Activated naive CD4-positive, alpha-beta T cell treated with anti-CD3 and anti-CD28 coated beads, Interleukin-2, amount 50 U/mL, for 72 hours (primary cell): Measurements from ENCODE around the gene HSP90B1. TPM values are rescaled to one million over a fixed set of nuclear protein-coding genes. Genes with fewer than 3 reads are reported as not detected.

Source experiments
- ATAC-seq, 2 donors: fragments of 150-1000 bp; cut with Tn5 transposase; 2 replicates each; pipeline ENCODE4 v1.10.0; 2021; ENCODE audit warnings: mild to moderate bottlenecking in 2 of 2, moderate library complexity in 2 of 2
- DNase-seq, 2 donors: peaks; one replicate each; pipeline ENCODE4 v3.0.0; 2021 to 2022; ENCODE audit warnings: low spot score in 2 of 2
- H3K27ac Mint-ChIP-seq, 2 donors: one replicate each; pipeline ENCODE4 v1.8.0; 2022; ENCODE audit warnings: mild to moderate bottlenecking in 2 of 2, mixed read lengths in 2 of 2
- H3K36me3 Mint-ChIP-seq, 2 donors: one replicate each; pipeline ENCODE4 v1.8.0; 2022; ENCODE audit warnings: mixed read lengths in 2 of 2
- H3K9me3 Mint-ChIP-seq, 2 donors: one replicate each; pipeline ENCODE4 v1.8.0; 2022; ENCODE audit warnings: mixed read lengths in 2 of 2
- total RNA-seq, 2 donors: library from RNA; stranded (reverse); gene quantifications; one replicate each; pipeline ENCODE4 v1.2.3, GENCODE V29; 2022

The HSP90B1 gene
- total RNA-seq, 2 donors from 2014 or later = 285 to 376 TPM

GRCh38 chr12:103915306-103915705 lies 14.9 kb upstream of the HSP90B1 start:
- DNase-seq (no peak), ATAC-seq (no peak)
- peaks cover 5 to 6% of the 10 kb centered on the region in 2 donors for H3K9me3 Mint-ChIP-seq
- no peak overlapping the region for H3K27ac Mint-ChIP-seq
- H3K36me3 Mint-ChIP-seq = peaks cover 7 to 8% of the 10 kb centered on the region in 2 donors

- Mint-ChIP-seq H3K9me3 (peaks cover 5 to 6% of the 10 kb centered on the region in 2 donors), H3K27ac (no peak overlapping the region), H3K36me3 (peaks cover 7 to 8% of the 10 kb centered on the region in 2 donors)
- ATAC-seq = no peak
- no peak for DNase-seq
Observed at GRCh38 chr12:103917873-103918272, 12.3 kb upstream of the HSP90B1 start.

DNA sequence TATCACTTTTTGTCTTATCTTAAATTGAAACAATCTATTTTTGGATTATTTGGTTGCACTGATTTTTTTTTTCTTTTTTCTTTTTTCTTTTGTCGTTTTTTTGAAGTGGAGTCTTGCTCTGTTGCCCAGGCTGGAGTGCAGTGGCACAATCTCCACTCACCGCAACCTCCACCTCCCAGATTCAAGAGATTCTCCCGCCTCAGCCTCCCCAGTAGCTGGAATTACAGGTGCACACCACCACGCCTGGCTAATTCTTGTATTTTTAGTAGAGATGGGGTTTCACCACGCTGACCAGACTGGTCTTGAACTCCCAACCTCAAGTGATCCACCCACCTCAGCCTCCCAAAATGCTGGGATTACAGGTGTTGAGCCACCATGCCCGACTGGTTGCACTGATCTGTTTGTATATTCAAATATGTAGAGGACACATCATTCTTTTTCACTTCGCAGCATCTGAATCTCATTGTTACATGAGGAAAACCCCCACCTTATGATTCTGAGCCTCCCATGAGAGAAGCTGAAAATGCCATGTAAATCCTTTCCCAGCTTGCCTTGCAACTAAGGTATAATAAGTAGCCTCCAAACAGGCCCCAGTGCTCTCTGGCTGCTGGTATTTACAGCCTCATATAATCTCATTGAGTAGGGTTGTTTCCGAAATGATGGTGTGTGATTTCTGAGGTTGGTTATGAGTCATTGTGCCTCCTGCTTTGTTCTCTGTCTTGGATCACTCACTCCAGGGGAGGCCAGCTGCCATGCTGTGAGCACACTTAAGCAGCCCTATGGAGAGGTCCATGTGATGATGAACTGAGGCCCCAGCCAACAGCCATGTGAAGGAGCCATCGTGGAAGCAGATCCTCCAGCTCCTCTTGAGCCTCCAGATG lies 5.2 kb upstream of the HSP90B1 start:
- H3K9me3 Mint-ChIP-seq = peaks cover 0 to 4% of the 10 kb centered on the region in 2 donors
- H3K27ac Mint-ChIP-seq = peak overlapping the region; percentile 55 to 93
- DNase-seq (peak; percentile 61 to 63), ATAC-seq (peak; percentile 50 to 61)
- H3K36me3 Mint-ChIP-seq = peaks cover 0 to 11% of the 10 kb centered on the region in 2 donors

GRCh38 chr12:103928682-103929045 lies 1.5 kb upstream of the HSP90B1 start:
- Mint-ChIP-seq H3K27ac (peak overlapping the region; percentile 97 to 98), H3K36me3 (peaks cover 24 to 38% of the 10 kb centered on the region in 2 donors), H3K9me3 (peaks cover 0 to 4% of the 10 kb centered on the region in 2 donors)
- peak in 1 of 2 donors; percentile 49 for DNase-seq
- ATAC-seq = peak in 1 of 2 donors; percentile 7

DNA sequence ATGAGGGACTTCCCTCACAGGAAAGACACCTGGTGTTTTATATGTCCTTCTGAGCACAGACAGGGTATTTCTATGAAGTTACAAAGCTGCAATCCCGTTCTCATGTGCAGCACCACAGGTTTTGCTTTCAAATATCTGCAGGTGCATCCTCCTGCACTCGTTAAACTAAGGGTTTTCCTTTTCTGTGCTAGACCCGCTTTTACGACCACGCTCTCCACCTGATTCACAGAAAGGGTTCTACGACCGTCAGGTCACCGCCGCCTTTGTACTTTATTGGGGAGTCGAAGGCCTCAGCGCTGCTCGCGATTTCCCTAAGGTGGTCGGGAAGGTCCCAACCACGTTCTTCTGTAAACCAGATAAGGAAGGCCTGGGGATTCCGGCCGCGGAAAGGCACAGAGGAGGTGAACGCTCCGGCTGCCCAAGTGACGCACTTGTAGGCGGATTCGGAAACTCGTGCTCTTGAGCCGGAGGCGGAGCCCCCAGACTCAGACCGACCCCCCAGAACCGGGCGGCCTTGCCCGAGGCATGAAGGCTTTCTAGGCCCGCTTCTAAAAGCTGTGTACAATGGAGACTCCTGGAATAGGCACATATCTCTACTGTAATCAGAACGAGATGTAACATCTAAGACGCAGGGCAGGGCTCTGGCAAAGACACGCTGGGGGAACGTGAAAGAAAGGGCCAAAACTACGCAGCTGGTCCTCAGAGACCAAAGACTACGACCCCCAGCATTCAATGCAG lies 995 bp upstream of the HSP90B1 start:
- DNase-seq (peak; percentile 70 to 83), ATAC-seq (peak; percentile 22 to 49)
- H3K9me3 Mint-ChIP-seq = peaks cover 0 to 4% of the 10 kb centered on the region in 2 donors
- H3K36me3 Mint-ChIP-seq = peaks cover 28 to 43% of the 10 kb centered on the region in 2 donors
- peak overlapping the region; percentile 97 to 98 for H3K27ac Mint-ChIP-seq

DNA sequence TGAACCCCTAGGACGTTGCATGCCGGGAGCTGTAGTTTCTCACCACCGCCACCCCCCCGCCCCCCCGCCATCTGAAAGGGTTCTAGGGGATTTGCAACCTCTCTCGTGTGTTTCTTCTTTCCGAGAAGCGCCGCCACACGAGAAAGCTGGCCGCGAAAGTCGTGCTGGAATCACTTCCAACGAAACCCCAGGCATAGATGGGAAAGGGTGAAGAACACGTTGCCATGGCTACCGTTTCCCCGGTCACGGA lies 501 bp upstream of the HSP90B1 start:
- Mint-ChIP-seq H3K9me3 (peaks cover 0 to 3% of the 10 kb centered on the region in 2 donors), H3K27ac (peak overlapping the region; percentile 97 to 98), H3K36me3 (peaks cover 30 to 47% of the 10 kb centered on the region in 2 donors)
- DNase-seq = no peak
- no peak for ATAC-seq

DNA sequence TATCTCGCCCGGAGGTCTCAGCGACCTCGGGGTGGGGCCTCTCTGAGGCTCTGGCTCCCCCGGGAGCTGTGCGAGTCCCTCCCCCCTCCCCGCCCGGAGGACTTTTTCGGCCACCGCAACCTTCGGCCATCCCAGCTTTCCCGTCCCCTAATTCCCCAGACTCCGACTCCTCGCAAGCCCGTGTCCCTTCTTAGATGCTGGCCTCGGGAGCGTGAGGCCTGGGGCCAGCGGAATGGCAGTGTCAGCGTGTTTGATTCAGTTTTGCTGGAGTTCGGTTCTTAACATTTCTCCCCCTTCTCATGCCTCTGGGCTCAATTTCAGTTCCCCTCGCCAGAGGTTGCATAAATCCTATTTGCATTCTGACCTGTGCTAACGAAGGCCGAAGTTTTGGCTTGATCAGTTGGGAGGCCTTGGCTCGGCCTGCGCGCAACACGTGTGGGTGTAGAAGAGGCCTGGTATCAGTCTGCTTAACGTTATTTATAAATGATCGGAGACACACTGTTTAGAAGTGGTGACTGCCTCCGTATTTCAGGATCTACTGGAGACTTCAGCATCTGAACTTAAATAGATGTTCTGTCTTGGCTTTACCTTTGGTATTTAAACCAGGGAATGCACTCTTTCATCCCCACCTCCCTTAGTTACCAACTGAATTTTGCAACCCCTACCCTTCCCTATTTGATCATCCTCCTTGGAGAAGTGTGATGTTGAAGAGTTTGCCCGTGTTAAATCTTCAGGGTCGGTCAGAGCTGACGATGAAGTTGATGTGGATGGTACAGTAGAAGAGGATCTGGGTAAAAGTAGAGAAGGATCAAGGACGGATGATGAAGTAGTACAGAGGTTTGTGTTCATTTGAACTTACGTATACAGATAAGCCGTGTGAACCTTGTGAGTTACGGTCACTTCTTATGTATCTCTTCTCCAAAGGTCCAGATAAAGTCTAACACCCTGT lies 851 bp downstream of the HSP90B1 start:
- DNase-seq (peak; percentile 25 to 60), ATAC-seq (no peak)
- peak overlapping the region; percentile 97 to 98 for H3K27ac Mint-ChIP-seq
- H3K36me3 Mint-ChIP-seq = peaks cover 36 to 56% of the 10 kb centered on the region in 2 donors
- no peaks in the 10 kb centered on the region for H3K9me3 Mint-ChIP-seq

- ATAC-seq = no peak
- H3K36me3 Mint-ChIP-seq = peaks cover 37 to 57% of the 10 kb centered on the region in 2 donors
- H3K9me3 Mint-ChIP-seq = no peaks in the 10 kb centered on the region
- DNase-seq = no peak
- no peak overlapping the region for H3K27ac Mint-ChIP-seq
Observed at GRCh38 chr12:103933237-103933636, 3.0 kb downstream of the HSP90B1 start.

- DNase-seq (no peak), ATAC-seq (peak in 1 of 2 donors; percentile 35)
- H3K36me3 Mint-ChIP-seq = peaks cover 31 to 58% of the 10 kb centered on the region in 2 donors
- peak overlapping the region in 1 of 2 donors; percentile 24 for H3K27ac Mint-ChIP-seq
- no peaks in the 10 kb centered on the region for H3K9me3 Mint-ChIP-seq
Observed at GRCh38 chr12:103936679-103937078, 6.5 kb downstream of the HSP90B1 start.

DNA sequence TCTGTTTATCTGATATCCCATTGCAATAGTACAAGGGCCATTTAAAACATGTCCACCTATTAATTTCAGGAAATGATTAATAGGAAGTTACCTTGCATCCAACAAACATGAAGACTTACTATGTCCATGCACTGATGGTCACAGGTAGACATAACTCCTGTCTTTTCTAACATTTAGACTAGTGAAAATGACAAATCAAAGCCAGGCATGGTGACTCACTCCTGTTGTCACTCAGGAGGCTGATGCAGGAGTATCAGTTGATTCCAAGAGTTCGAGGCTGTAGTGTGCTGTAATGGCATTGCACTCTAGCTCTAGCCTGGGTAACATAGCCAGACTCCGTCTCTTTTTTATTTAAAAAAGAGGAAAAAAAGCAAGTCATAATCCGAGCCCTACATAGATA lies 14.8 kb downstream of the HSP90B1 start:
- DNase-seq = no peak
- H3K36me3 Mint-ChIP-seq = peaks cover 35 to 66% of the 10 kb centered on the region in 2 donors
- H3K9me3 Mint-ChIP-seq = no peaks in the 10 kb centered on the region
- peak; percentile 54 to 80 for ATAC-seq
- peak overlapping the region; percentile 9 to 40 for H3K27ac Mint-ChIP-seq

- DNase-seq (no peak), ATAC-seq (peak in 1 of 2 donors; percentile 33)
- Mint-ChIP-seq H3K27ac (peak overlapping the region; percentile 55 to 85), H3K36me3 (peaks cover 23 to 52% of the 10 kb centered on the region in 2 donors), H3K9me3 (no peaks in the 10 kb centered on the region)
Observed at GRCh38 chr12:103947871-103948555, 17.8 kb downstream of the HSP90B1 start.

- DNase-seq = no peak
- H3K27ac Mint-ChIP-seq = peak overlapping the region; percentile 38 to 55
- no peak for ATAC-seq
- peaks cover 23 to 46% of the 10 kb centered on the region in 2 donors for H3K36me3 Mint-ChIP-seq
- no peaks in the 10 kb centered on the region for H3K9me3 Mint-ChIP-seq
Observed at GRCh38 chr12:103948746-103949406, 18.7 kb downstream of the HSP90B1 start.

DNA sequence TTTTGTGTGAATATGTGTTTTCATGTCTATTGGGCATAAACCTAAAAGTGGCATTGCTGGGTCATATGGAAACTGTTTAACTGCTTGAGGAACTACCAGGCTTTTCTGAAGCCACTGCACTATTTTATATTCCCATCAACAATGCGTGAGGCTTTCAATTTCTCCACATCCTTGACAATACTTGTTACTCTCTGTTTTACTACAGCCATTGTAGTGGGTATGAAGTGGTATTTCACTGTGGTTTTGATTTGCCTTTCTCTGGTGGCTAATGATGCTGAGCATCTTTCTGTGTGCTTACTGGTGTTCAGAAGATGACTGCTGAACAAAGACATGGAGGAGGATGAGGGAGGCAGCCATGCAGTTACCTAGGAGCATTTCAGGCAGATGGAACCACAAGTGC lies 22.3 kb downstream of the HSP90B1 start:
- H3K9me3 Mint-ChIP-seq = no peaks in the 10 kb centered on the region
- H3K27ac Mint-ChIP-seq = peak overlapping the region; percentile 80 to 95
- DNase-seq (peak in 1 of 2 donors; percentile 30), ATAC-seq (peak; percentile 50 to 73)
- peaks cover 37 to 51% of the 10 kb centered on the region in 2 donors for H3K36me3 Mint-ChIP-seq

DNA sequence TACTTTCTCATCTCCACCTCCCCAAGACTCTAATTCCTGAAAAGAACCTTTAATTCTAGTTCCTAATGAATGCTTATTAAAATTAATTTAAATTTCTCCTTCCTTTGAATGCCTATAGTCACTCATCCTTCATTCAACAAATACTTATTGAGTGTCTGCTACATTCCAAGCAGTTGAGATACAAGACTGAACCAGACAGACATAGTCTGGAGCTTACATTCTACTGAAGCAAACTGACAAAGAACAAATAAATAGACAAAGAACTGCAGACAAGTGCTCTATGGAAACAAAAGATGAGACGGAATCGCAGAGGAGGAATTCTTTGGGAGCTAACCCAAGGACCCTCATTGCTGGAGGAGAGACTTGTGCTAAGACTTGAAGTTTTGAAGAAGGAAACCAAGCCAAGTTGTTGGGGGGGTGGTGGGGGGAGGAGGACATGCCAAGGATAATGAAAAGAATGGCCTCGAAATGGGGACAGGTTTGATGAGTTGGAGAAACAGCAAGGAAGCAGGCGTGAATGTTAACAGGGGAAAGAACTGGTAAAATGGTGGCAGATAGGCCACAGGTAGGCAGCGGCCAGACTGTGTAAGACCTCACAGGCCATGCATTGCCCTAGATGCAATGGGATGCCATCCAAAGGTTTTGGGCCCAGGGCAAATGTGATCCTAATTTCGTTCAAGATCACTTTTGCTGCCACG lies 25.8 kb downstream of the HSP90B1 start:
- peaks cover 27 to 30% of the 10 kb centered on the region in 2 donors for H3K36me3 Mint-ChIP-seq
- peak overlapping the region; percentile 90 to 98 for H3K27ac Mint-ChIP-seq
- H3K9me3 Mint-ChIP-seq = no peaks in the 10 kb centered on the region
- no peak for DNase-seq
- no peak for ATAC-seq

DNA sequence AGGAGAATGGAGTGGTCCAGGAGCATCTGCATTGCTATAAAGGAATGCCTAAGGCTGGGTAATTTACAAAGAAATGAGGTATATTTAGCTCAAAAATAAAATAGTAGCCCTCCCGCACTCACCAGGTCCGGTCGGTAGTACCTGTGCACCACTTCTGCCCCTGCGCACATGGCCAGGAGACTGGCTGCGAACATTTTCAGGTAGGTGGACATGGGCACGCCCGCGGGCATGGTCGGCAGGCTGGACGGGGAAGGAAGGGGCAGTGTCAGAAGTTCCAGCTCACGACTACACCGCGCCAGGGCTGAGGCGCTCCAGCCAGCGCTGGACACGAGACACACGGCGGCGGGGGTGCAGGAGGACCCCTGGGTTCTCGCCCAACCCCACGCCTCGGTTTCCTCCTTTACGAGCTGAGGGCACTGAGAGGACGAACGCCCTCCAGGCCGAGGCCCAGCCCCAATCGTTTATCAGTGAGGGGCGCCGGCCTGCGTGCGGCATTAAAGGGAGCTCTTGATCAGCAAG lies 26.4 kb downstream of the HSP90B1 start:
- ATAC-seq (peak in 1 of 2 donors; percentile 17), DNase-seq (no peak)
- Mint-ChIP-seq H3K9me3 (no peaks in the 10 kb centered on the region), H3K36me3 (peaks cover 27 to 30% of the 10 kb centered on the region in 2 donors), H3K27ac (peak overlapping the region; percentile 90 to 98)
